Fibroblast of pulmonary artery (primary cell): ENCODE measurements around the gene SHISA6.

ENCODE experiments used
- DNase-seq: peaks from one replicate; pipeline ENCODE4 v3.0.0-alpha.2; 2010; ENCODE audit warnings: low read depth
- H3K4me3 ChIP-seq: replicated peaks from 2 replicates; pipeline ENCODE4 v1.5.1; 2011; ENCODE audit warnings: low read depth, mild to moderate bottlenecking, control low read depth, low read length, moderate library complexity
- CTCF ChIP-seq: IDR thresholded peaks from 2 replicates; pipeline ENCODE4 v1.5.1; 2011; ENCODE audit warnings: mild to moderate bottlenecking, control low read depth, low read length, inconsistent platforms; ENCODE audit errors: missing control alignments

Gene SHISA6

GRCh38 chr17:11404431-11405276, 163.6 kb downstream of the SHISA6 start:
- TF ChIP-seq CTCF: no peak
- H3K4me3 ChIP-seq: no peak overlapping the region
- DNase-seq: no peak

GRCh38 chr17:11406716-11407115, 165.7 kb downstream of the SHISA6 start:
- no peak for DNase-seq
- no peak overlapping the region for H3K4me3 ChIP-seq
- no peak for TF ChIP-seq CTCF

GRCh38 chr17:11412654-11413053, 171.6 kb downstream of the SHISA6 start:
- DNase-seq: no peak
- H3K4me3 ChIP-seq: no peak overlapping the region
- TF ChIP-seq CTCF: no peak

GRCh38 chr17:11418342-11418741, 177.3 kb downstream of the SHISA6 start:
- no peak for DNase-seq
- no peak for TF ChIP-seq CTCF

GRCh38 chr17:11430751-11431150, 189.7 kb downstream of the SHISA6 start:
- TF ChIP-seq CTCF: no peak
- DNase-seq: no peak
- no peak overlapping the region for H3K4me3 ChIP-seq

More at GRCh38 chr17:11418342-11418741, 177.3 kb downstream of the SHISA6 start:
- no peak overlapping the region for H3K4me3 ChIP-seq

- no peak for DNase-seq
- no peak overlapping the region for H3K4me3 ChIP-seq
- no peak for TF ChIP-seq CTCF
These were observed 197.7 kb downstream of the SHISA6 start for GRCh38 chr17:11438673-11439072.

GRCh38 chr17:11441004-11441403, 200.0 kb downstream of the SHISA6 start:
- no peak overlapping the region for H3K4me3 ChIP-seq
- TF ChIP-seq CTCF: no peak
- DNase-seq: no peak
